ENCODE data around the gene HMCN1.

Gene HMCN1

GRCh38 chr1:185813401-185813979, 79.3 kb downstream of the HMCN1 start:
- peak; percentile 75 for ATAC-seq
- TF ChIP-seq BACH2 (CRISPR knock-in tag; IDR thresholded peaks at IDR 0.05; ENCODE audit: borderline replicate concordance) = no peak
- no peak for TF ChIP-seq ISL1 (CRISPR knock-in tag; IDR thresholded peaks at IDR 0.05)
- TF ChIP-seq CSRNP3 (CRISPR knock-in tag; IDR thresholded peaks at IDR 0.05) = no peak

GRCh38 chr1:185816460-185816859, 82.3 kb downstream of the HMCN1 start:
- ATAC-seq = no peak
- TF ChIP-seq TOX (CRISPR knock-in tag; IDR thresholded peaks at IDR 0.05; ENCODE audit: borderline replicate concordance) = no peak
- no peak for TF ChIP-seq ISL1 (CRISPR knock-in tag; IDR thresholded peaks at IDR 0.05)
- no peak for TF ChIP-seq SNAI2 (CRISPR knock-in tag; IDR thresholded peaks at IDR 0.05)
- no peak for TF ChIP-seq ZFP3 (CRISPR knock-in tag; IDR thresholded peaks at IDR 0.05)
- no peak for TF ChIP-seq ZFP30 (CRISPR knock-in tag; IDR thresholded peaks at IDR 0.05)
- no peak for TF ChIP-seq ZNF8 (CRISPR knock-in tag; IDR thresholded peaks at IDR 0.05)
- no peak for TF ChIP-seq GLIS3 (CRISPR knock-in tag; IDR thresholded peaks at IDR 0.05)
- TF ChIP-seq TSHZ2 (CRISPR knock-in tag; IDR thresholded peaks at IDR 0.05) = no peak
- no peak for TF ChIP-seq ESRRG (CRISPR knock-in tag; IDR thresholded peaks at IDR 0.05)
- TF ChIP-seq BACH2 (CRISPR knock-in tag; IDR thresholded peaks at IDR 0.05; ENCODE audit: borderline replicate concordance) = no peak
- TF ChIP-seq CSDC2 (CRISPR knock-in tag; IDR thresholded peaks at IDR 0.05) = no peak
- TF ChIP-seq CREB5 (CRISPR knock-in tag; IDR thresholded peaks at IDR 0.05; ENCODE audit: low read depth) = no peak
- TF ChIP-seq ZNF70 (CRISPR knock-in tag; IDR thresholded peaks at IDR 0.05) = no peak
- no peak for TF ChIP-seq ARNTL (CRISPR knock-in tag; IDR thresholded peaks at IDR 0.05; ENCODE audit: borderline replicate concordance, low read depth)
- TF ChIP-seq RARB (CRISPR knock-in tag; IDR thresholded peaks at IDR 0.05) = no peak
- no peak for TF ChIP-seq POU6F1 (CRISPR knock-in tag; IDR thresholded peaks at IDR 0.05; ENCODE audit: borderline replicate concordance, low read depth)
- TF ChIP-seq OSR1 (CRISPR knock-in tag; IDR thresholded peaks at IDR 0.05) = no peak
- no peak for TF ChIP-seq ZC3H10 (CRISPR knock-in tag; IDR thresholded peaks at IDR 0.05)

- TF ChIP-seq CREB5 (CRISPR knock-in tag; IDR thresholded peaks at IDR 0.05; ENCODE audit: low read depth) (no peak), RARB (CRISPR knock-in tag; IDR thresholded peaks at IDR 0.05) (no peak), PATZ1 (CRISPR knock-in tag; IDR thresholded peaks at IDR 0.05; ENCODE audit: borderline replicate concordance) (no peak), TCF4 (CRISPR knock-in tag; IDR thresholded peaks at IDR 0.05; ENCODE audit: borderline replicate concordance) (no peak), PPARA (CRISPR knock-in tag; IDR thresholded peaks at IDR 0.05; ENCODE audit: borderline replicate concordance) (no peak), BACH2 (CRISPR knock-in tag; IDR thresholded peaks at IDR 0.05; ENCODE audit: borderline replicate concordance) (no peak), ARNTL (CRISPR knock-in tag; IDR thresholded peaks at IDR 0.05; ENCODE audit: borderline replicate concordance, low read depth) (no peak)
- no peak for ATAC-seq
These were observed 85.6 kb downstream of the HMCN1 start for GRCh38 chr1:185819798-185820197.
